Astrocyte (in vitro differentiated cells and primary cell): ENCODE data around the gene ENG. TPM values are rescaled to one million over a fixed set of nuclear protein-coding genes. Genes with fewer than 3 reads are reported as not detected.
"Not testable (repeated sequence)": the region's sequence is repeated elsewhere in the genome, so short reads cannot be mapped to it uniquely, and the experiment has no call there.

Source experiments
- DNase-seq: peaks from one replicate; pipeline ENCODE4 v3.0.0-alpha.2; 2010; ENCODE audit warnings: low read depth
- FAIRE-seq: peaks from 2 replicates; lab custom pipeline; 2011; peaks lifted over from hg19 to GRCh38; lab: Jason Lieb, UNC
- H2AFZ ChIP-seq: 2 replicates; pipeline ENCODE4 v1.6.0; 2012; ENCODE audit warnings: low read depth, low read length, inconsistent platforms
- H3K27ac ChIP-seq: 2 replicates; pipeline ENCODE4 v1.5.1; 2011; ENCODE audit warnings: low read depth, low read length, inconsistent platforms
- H3K27me3 ChIP-seq: 2 replicates; pipeline ENCODE4 v1.6.0; 2011; ENCODE audit warnings: low read length, inconsistent platforms; ENCODE audit not compliant: insufficient read depth
- H3K36me3 ChIP-seq: 2 replicates; pipeline ENCODE4 v1.5.1; 2011; ENCODE audit warnings: low read length, inconsistent platforms; ENCODE audit not compliant: insufficient read depth
- H3K4me1 ChIP-seq: 2 replicates; pipeline ENCODE4 v1.5.1; 2011; ENCODE audit warnings: low read length, inconsistent platforms; ENCODE audit not compliant: insufficient read depth
- H3K4me2 ChIP-seq: 2 replicates; pipeline ENCODE4 v1.6.0; 2012; ENCODE audit warnings: low read length, inconsistent platforms
- H3K4me3 ChIP-seq: 2 replicates; pipeline ENCODE4 v1.5.1; 2011; ENCODE audit warnings: low read depth, mild to moderate bottlenecking, low read length, inconsistent platforms; ENCODE audit not compliant: insufficient read depth
- H3K79me2 ChIP-seq: 2 replicates; pipeline ENCODE4 v1.6.0; 2012; ENCODE audit warnings: mild to moderate bottlenecking, low read length, inconsistent platforms; ENCODE audit not compliant: insufficient read depth
- H3K9ac ChIP-seq: 2 replicates; pipeline ENCODE4 v1.6.0; 2012; ENCODE audit warnings: mild to moderate bottlenecking, low read length, inconsistent platforms
- H3K9me3 ChIP-seq: 2 replicates; pipeline ENCODE4 v1.5.1; 2012; ENCODE audit warnings: low read depth, mild to moderate bottlenecking, low read length, inconsistent platforms; ENCODE audit not compliant: insufficient read depth
- H4K20me1 ChIP-seq: 2 replicates; pipeline ENCODE4 v1.6.0; 2012; ENCODE audit warnings: low read length, inconsistent platforms; ENCODE audit not compliant: insufficient read depth
- H3K27ac Mint-ChIP-seq: one replicate; pipeline ENCODE4 v1.8.0; 2021; ENCODE audit warnings: mild to moderate bottlenecking, mixed read lengths; ENCODE audit not compliant: unreplicated experiment
- H3K27me3 Mint-ChIP-seq: one replicate; pipeline ENCODE4 v1.8.0; 2021; ENCODE audit warnings: low read depth, mixed read lengths; ENCODE audit not compliant: unreplicated experiment
- H3K36me3 Mint-ChIP-seq: one replicate; pipeline ENCODE4 v1.8.0; 2021; ENCODE audit warnings: low read depth, mixed read lengths; ENCODE audit not compliant: unreplicated experiment
- H3K4me1 Mint-ChIP-seq: one replicate; pipeline ENCODE4 v1.8.0; 2021; ENCODE audit warnings: low read depth, mixed read lengths; ENCODE audit not compliant: unreplicated experiment
- H3K4me3 Mint-ChIP-seq: one replicate; pipeline ENCODE4 v1.8.0; 2021; ENCODE audit warnings: mild to moderate bottlenecking, moderate library complexity, mixed read lengths; ENCODE audit not compliant: unreplicated experiment
- H3K9me3 Mint-ChIP-seq: one replicate; pipeline ENCODE4 v1.8.0; 2021; ENCODE audit warnings: mild to moderate bottlenecking, mixed read lengths; ENCODE audit not compliant: unreplicated experiment
- CTCF ChIP-seq: IDR thresholded peaks from 2 replicates; pipeline ENCODE4 v1.5.1; 2011; ENCODE audit warnings: low read depth, mild to moderate bottlenecking, inconsistent platforms, low read length, moderate library complexity; ENCODE audit not compliant: insufficient read depth
- EZH2 ChIP-seq: IDR thresholded peaks from 2 replicates; pipeline ENCODE4 v1.6.1; 2012; ENCODE audit warnings: mild to moderate bottlenecking, low read length, inconsistent platforms; ENCODE audit not compliant: insufficient read depth
- total RNA-seq: library from RNA; stranded (reverse); gene quantifications from 2 replicates; pipeline ENCODE4 v1.2.1, GENCODE V29; 2021

Gene ENG
- total RNA-seq, 1 donor from 2014 or later, result 1.2 TPM

DNA sequence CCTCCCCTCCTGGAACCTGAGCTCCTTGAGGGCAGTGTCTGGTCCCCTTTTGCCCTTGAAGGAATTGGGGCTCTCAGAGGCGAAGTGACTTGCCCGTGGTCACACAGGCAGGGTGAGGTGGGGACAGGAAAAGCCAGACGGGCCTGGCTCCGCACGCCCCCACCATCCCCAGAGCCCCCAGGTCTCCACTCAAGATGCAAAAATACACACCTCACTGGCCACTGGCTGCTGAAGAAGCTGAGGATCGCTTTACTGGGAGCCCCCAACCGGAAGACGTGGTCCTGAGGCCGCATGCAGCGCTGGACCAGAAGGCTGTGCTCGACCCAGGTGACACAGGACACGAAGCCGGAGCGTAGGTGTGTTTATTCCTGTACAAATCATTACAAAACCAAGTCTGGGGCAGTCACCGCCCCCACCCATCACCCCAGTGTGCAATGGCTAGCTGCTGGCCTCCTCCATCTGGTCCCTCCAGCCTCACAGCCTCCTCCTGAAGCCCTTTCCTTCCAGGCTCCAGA is 30.6 kb upstream of the ENG start:
- peaks cover 11% of the 10 kb centered on the region for H3K36me3 ChIP-seq
- no peaks in the 10 kb centered on the region for H3K27me3 ChIP-seq
- H4K20me1 ChIP-seq, result peaks cover 20% of the 10 kb centered on the region
- no peaks in the 10 kb centered on the region for H3K9me3 Mint-ChIP-seq
- no peak overlapping the region for H3K4me2 ChIP-seq
- no peaks in the 10 kb centered on the region for H3K27me3 Mint-ChIP-seq
- DNase-seq (no peak), FAIRE-seq (no peak)
- no peaks in the 10 kb centered on the region for H3K79me2 ChIP-seq
- H3K27ac Mint-ChIP-seq, result no peak overlapping the region
- no peak overlapping the region for H2AFZ ChIP-seq
- no peak for TF ChIP-seq EZH2
- no peak for TF ChIP-seq CTCF
- no peak overlapping the region for H3K9ac ChIP-seq
- H3K4me1 ChIP-seq, result peaks cover 5% of the 10 kb centered on the region
- H3K4me1 Mint-ChIP-seq, result peaks cover 13% of the 10 kb centered on the region
- no peak overlapping the region for H3K27ac ChIP-seq
- H3K4me3 Mint-ChIP-seq, result peak overlapping the region; percentile 27
- H3K4me3 ChIP-seq, result no peak overlapping the region
- peaks cover 8% of the 10 kb centered on the region for H3K36me3 Mint-ChIP-seq
- no peaks in the 10 kb centered on the region for H3K9me3 ChIP-seq

DNA sequence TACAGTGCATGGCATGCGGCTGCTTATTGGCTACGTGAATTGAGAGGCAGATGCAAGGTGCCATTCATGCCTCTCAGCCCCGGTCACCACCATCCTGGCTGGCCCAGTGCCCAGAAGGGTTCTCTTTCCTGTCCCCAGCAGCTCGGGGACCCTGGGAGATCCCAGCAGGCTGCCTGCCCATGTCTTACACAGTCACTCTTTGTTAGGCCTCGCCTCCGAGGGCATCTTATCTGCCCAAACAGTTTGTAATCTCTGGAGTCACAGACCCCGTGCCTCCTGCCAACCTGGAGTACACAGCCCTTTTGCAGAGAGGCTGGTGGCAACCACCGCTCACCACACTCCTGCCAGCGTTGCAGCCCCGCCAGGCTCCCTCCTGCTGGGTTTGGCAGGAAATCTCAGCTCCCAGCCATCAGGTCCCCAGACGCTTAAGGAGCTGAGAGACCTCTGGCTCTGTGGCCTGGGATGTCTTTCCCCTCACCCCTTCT is 30.0 kb upstream of the ENG start:
- H3K27ac Mint-ChIP-seq, result no peak overlapping the region
- Histone ChIP-seq H3K79me2 (no peaks in the 10 kb centered on the region), H3K4me3 (no peak overlapping the region), H2AFZ (no peak overlapping the region), H3K9me3 (no peaks in the 10 kb centered on the region), H3K36me3 (peaks cover 11% of the 10 kb centered on the region), H4K20me1 (peaks cover 20% of the 10 kb centered on the region), H3K27me3 (no peaks in the 10 kb centered on the region), H3K4me2 (peak overlapping the region; percentile 2), H3K4me1 (peaks cover 5% of the 10 kb centered on the region), H3K27ac (no peak overlapping the region), H3K9ac (no peak overlapping the region)
- TF ChIP-seq CTCF, result no peak
- no peak for TF ChIP-seq EZH2
- peaks cover 13% of the 10 kb centered on the region for H3K4me1 Mint-ChIP-seq
- peak overlapping the region; percentile 27 for H3K4me3 Mint-ChIP-seq
- H3K27me3 Mint-ChIP-seq, result no peaks in the 10 kb centered on the region
- peaks cover 7% of the 10 kb centered on the region for H3K36me3 Mint-ChIP-seq
- FAIRE-seq (no peak), DNase-seq (no peak)
- H3K9me3 Mint-ChIP-seq, result no peaks in the 10 kb centered on the region

GRCh38 chr9:127883959-127884358 is 29.5 kb upstream of the ENG start:
- Histone ChIP-seq H3K36me3 (peaks cover 11% of the 10 kb centered on the region), H3K9ac (no peak overlapping the region), H3K4me3 (no peak overlapping the region), H3K27ac (no peak overlapping the region), H3K79me2 (no peaks in the 10 kb centered on the region), H3K27me3 (no peaks in the 10 kb centered on the region), H3K4me1 (peaks cover 5% of the 10 kb centered on the region), H3K4me2 (no peak overlapping the region), H2AFZ (no peak overlapping the region), H3K9me3 (no peaks in the 10 kb centered on the region), H4K20me1 (peaks cover 20% of the 10 kb centered on the region)
- Mint-ChIP-seq H3K27me3 (no peaks in the 10 kb centered on the region), H3K4me3 (no peak overlapping the region), H3K27ac (no peak overlapping the region), H3K9me3 (no peaks in the 10 kb centered on the region), H3K4me1 (peaks cover 13% of the 10 kb centered on the region), H3K36me3 (peaks cover 7% of the 10 kb centered on the region)
- FAIRE-seq (no peak), DNase-seq (no peak)
- TF ChIP-seq CTCF, result no peak
- TF ChIP-seq EZH2, result no peak

DNA sequence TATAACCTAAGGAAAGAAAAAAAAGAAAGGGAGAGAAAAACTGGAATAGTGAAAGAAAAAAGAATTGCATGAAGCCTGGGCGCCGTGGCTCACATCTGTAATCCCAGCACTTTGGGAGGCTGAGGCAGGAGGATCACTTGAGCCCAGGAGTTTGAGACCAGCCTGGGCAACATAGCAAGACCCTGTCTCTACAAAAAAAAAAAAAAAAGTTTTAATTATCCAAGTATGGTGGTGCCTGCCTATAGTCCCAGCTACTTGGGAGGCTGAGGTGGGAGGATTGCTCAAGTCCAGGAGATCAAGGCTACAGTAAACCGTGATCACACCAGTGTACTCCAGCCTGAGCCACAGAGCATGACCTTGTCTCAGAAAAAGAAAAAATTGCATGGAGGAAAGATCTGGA is 27.3 kb upstream of the ENG start:
- not testable (repeated sequence) for H3K4me2 ChIP-seq, H3K9ac ChIP-seq, H3K27ac ChIP-seq, H3K4me3 ChIP-seq, H3K27me3 Mint-ChIP-seq, H3K9me3 Mint-ChIP-seq, FAIRE-seq, H3K79me2 ChIP-seq, H2AFZ ChIP-seq, DNase-seq, H3K4me3 Mint-ChIP-seq, H3K36me3 ChIP-seq, H3K27me3 ChIP-seq, H3K9me3 ChIP-seq, H3K36me3 Mint-ChIP-seq, H3K27ac Mint-ChIP-seq
- H3K4me1 ChIP-seq, result peaks cover 15% of the 10 kb centered on the region
- H3K4me1 Mint-ChIP-seq, result peaks cover 13% of the 10 kb centered on the region
- peaks cover 12% of the 10 kb centered on the region for H4K20me1 ChIP-seq
